Astrocyte (in vitro differentiated cells and primary cell): ENCODE results near the gene THOC1.

Source experiments
- CTCF ChIP-seq: IDR thresholded peaks from 2 replicates; pipeline ENCODE4 v1.5.1; 2011; ENCODE audit warnings: low read depth, mild to moderate bottlenecking, inconsistent platforms, low read length, moderate library complexity; ENCODE audit not compliant: insufficient read depth
- EZH2 ChIP-seq: IDR thresholded peaks from 2 replicates; pipeline ENCODE4 v1.6.1; 2012; ENCODE audit warnings: mild to moderate bottlenecking, low read length, inconsistent platforms; ENCODE audit not compliant: insufficient read depth

GRCh38 chr18:316393-316792 is 48.5 kb upstream of the THOC1 start:
- TF ChIP-seq CTCF (no peak), EZH2 (no peak)
